ELF-1 (cell line): Measurements from ENCODE around the gene HIPK2.

ENCODE experiments used
- DNase-seq: peaks from one replicate; pipeline ENCODE4 v3.0.0-alpha.2; 2016; ENCODE audit warnings: low read depth, low spot score

Gene HIPK2

DNA sequence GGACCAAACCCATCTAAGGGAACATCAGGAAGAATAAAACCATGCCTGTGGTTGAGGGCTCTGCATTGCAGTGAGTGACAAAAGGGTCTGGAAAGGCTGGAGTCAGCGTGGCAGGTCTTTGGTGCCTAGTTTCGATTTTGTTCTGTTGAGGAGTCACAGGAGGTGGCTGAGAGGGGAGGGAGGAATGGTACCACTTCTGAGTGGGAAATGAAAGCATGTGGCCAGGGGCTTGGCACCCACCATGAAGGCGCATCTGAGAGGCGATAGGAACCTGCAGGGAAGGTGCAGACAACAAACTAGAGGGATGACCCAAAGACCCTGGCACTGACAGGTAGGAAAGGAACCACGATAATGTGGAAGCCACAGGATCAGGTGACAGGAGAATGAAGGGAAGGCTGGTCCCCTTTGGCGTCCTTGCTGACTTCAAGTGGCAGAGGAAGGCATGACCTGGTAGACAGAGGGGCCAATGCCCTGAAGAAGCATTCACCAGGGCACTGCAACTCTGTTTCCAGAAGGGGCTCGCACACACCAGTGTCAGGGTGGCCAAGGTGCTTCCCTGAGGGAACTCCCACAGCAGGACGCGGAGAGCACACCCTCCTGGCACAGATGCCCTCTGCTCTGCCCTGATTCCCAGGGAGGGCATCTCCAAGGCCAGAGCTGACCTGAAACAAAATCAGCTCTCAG, 41.7 kb downstream of the HIPK2 start:
- DNase-seq, result no peak

DNA sequence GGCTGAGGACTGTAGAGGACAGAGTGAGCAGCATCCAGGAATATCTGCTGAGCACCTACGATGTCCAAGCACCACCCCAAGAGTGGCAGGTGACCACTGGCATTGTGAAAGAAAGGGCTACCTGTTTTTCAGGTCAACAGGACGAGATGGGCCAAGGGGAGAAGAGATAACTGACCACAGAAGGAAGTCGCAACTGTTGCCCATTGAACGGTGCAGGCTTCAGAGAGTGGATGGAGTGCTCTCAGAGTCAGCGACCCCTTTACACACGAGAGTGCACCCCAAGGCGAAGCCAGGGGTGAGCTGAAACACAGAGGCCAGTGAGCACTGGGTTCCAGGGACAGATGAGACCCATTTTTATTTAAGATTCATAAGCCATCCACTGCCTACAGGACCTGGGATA, 42.3 kb downstream of the HIPK2 start:
- DNase-seq, result no peak

DNA sequence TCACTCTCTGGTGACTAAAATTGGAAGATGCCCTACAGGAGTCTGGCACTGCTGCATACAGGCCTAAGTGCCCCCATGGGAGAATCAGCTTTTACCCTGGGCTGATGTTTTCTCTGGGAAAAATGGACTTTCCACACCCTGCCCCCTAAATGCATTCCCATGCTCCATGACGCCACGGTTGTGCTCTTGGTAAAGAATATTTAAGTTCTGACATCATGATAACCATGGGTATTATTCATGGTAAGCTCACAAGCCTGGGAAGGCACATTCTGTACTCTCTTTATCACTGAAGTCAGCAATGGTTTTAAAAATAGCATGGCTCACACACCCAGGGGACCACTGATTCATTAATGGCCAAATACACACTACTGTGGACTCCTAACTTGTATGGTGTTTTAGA, 43.4 kb downstream of the HIPK2 start:
- DNase-seq, result no peak

DNA sequence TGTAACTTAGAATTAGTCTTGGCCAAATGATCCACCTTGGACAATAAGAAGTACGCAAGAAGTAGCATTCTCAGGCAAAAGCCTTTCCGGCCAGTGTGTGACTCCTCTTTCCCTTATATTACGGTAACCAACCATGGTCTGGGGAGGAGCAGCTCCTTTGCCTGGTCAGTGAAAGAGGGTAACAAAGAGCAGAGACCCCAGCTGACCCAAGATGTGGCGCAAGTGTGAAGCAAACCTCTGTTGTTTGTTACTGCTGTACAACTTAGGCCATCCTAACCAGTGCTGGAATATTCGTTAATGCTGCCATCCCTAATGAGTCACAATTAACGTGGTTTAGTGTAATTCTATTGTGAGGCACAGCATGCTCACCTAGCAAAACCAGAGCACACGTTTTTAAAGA, 44.0 kb downstream of the HIPK2 start:
- DNase-seq, result no peak

DNA sequence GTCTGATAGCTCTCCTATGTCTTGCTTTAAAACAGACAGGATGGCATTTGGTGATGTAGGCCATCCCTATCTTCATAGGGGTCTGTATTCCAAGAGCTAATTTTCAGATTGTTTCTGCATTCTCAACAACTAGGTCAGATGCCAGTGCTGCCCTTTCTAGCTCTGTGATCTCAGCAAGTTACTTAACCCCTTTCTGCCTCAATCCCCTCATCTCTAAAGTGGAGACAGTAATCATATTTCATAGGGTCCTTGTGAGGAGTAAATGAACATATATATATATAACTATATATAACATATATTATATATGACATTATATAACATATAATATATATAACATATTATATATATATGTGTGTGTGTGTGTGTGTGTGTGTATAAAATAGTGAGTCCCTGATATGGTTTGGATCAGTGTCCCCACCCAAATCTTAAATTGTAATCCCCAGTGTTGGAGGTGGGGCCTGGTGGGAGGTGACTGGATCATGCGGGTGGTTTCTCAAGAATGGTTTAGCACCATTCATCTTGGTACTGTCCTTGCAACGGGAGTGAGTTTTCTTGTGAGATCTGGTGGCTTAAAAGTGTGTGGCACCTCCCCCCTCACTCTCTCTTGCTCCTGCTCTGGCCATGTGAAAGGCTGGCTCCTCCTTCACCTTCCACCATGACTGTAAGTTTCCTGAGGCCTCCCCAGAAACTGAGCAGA, 45.2 kb downstream of the HIPK2 start:
- no peak for DNase-seq

DNA sequence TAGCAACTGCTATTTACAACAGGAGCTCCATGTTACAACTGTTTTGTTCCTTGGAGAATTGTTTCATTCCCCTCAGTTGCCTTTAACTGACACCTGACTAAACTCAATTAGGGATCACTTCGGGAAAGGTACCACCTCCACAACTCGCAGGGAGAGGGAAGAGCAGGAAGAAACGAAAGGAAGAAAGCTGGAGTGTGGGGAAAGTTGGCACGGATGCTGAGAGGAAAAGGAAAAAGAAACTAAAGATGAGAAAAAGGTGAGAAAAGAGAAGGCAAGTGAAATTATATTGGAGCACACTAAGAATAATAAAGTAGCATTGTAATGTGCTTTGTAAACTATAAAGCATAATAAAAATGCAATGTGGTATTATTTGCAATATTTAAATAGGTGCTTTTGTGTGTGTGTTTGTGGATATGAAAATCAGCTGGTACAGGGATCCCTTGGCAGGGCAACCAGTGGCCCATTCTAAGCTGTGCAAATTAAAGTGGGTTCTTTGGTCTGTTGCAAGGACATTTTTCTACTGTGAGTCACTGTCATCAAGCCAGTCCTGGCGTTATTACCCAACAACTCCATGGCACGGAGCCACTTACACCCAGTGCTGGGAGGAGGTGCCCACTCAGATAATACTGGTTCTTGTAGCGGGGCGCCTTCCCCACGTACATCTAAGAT, 45.9 kb downstream of the HIPK2 start:
- no peak for DNase-seq

DNA sequence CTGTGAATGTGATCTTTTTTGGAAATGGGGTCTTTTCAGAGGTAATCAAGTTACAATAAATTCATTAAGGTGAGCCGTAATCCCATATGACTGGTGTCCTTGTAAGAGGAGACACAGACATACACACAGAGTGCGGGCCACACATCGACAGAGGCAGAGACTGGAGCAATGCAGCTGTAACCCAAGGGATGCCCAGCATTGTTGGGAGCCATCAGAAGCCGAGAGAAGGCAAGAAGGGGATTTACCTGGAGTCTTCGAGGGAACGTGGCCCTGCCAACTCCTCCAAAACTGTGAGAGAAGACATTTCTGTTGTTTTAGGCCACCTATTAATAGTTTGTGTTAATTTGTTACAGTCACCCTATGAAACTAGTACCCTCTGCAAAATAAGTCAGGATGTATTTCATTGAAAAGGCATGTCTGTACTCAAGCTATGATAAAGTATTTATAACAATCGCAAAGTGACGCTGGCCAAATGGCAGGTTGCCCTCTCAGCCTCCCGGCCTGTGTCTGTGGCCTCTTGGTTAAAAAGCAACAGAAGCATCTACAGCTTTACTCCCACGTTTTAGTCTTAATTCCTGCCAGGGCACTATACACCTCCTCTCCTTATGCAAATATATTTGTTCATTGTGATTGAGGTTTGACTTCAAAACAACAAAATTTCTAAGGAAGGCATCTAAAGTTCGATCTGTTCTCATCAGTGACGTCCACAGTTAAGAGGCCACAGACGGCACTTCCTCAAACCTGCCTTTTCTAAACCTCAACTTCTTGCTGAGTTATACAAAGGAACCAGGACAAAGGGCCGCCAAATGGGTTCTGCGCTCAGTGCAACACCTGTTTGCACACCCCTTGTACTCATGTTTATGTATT, 46.8 kb downstream of the HIPK2 start:
- DNase-seq, result no peak

DNA sequence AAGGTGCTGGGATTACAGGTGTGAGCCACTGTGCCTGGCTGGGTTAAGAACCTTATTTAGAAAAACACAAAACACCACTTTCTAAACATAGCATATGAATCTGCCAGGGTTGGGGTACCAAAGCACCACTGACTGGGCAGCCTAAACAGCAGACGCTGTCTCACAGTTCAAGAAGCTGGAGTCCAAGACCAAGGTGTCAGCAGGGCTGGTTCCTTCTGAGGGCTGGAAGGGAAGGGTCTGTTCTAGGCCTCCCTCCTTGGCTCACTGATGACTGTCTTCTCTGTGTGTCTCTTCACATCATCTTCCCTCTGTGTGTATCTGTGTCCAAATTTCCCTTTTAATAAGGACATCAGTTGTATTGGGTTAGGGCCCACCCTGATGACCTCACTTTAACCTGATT, 49.6 kb downstream of the HIPK2 start:
- DNase-seq, result no peak

DNA sequence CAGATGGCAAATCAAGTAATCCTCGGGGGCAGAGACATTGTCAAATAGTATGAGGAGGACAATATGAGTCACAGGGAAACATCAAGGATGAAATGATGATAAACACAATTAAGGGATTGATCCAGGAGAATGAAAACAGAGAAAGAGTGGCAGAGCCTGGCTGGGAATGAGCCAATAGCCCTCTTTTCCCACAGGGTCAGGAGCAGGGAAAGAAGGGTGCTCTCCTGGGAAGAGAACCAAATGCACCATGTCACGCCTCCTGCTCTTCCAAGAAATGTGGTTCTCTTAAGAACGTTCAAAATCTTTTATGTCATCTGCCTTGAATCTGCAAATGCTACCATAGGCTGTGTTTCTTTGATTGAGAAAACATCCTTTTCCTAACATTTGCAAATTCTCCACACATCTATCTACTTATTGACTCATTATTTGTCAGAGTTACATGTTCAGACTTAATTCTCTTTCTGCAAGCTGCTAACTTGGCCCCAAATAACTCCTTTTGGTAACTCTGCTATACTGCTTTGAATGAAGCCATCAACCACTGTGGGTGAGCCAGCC, 50.6 kb downstream of the HIPK2 start:
- no peak for DNase-seq

DNA sequence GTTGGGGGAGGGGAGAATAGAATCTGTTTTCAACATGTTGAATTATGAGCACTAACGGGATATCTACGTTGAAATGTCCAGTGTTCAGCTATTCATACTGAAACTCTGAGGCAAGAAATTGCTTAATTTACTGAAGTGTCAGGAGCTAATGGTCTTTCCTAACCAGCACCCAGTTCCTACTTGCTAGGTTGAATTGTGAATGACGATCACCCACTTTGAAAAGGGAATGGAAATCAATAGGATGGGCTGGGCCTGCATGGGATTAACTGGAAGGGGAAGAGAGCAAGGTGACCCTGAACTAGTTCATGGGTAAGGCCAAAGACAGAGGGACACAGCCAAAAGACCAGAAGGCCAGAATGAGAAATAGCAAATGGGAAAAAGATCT, 51.3 kb downstream of the HIPK2 start:
- DNase-seq, result no peak

DNA sequence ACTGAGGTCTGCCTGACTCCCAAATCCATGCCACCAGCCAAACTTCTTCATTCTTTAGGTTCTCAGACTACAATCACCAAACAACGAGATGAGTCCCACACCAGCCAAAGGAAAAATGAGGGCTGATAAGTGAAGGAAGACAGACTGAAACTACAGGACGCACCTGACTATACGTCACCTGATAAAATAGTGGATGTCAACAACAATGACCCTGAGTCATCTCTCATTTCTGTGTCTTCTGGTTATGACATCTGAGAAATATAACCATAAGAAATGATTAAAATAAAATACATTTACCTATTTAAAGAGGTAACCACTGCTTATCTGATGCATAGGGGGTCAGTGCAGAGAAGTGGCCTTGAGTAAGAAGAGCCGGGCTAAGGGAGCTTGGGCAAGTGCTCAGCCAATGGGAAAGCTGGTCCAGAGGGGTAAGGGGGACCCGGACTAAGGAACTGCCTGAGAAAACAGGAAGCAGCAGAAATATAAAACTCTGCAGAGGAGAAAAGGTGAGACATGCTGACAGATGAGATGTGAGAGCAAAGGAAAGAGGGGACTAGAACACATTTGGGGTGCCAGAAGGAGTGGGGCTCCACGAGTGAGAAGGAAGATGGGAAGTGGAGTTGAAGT, 51.8 kb downstream of the HIPK2 start:
- DNase-seq, result no peak

DNA sequence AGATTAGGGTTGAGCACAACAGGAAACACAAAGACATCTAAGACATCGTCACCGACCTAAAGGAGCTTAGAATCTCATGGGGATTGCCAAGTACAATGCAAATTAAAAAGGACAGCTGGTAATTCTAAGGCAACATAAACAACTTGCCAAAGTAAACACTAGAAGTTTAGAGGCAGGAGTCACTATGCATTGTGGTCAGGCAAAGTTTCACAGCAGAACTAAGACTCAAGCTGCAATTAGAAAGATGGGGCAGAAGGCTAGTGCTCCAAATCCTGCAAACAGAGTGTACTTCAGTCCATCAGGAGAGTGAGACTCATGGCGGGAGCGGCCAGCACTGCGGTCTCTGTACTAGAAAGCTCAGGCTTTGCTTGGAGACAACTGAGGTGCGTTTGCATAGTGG, 52.7 kb downstream of the HIPK2 start:
- no peak for DNase-seq

DNA sequence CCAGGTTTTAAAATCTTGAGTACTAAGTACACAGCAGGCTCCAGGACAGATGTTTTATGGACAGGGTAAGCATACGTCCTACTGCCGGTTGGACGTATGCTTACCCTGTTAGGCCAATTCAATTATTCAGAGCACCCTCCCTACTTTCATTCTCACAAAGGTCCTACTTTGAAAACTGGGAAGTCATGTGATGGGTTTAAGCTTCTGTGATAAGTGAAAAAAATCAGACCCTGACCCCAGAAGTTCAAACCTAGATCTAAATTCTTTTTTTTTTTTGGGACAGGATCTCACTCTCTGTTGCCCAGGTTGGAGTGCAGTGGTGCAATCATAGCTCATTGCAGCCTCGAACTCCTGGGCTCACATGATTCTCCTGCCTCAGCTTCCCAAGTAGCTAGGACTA, 55.2 kb downstream of the HIPK2 start:
- no peak for DNase-seq

DNA sequence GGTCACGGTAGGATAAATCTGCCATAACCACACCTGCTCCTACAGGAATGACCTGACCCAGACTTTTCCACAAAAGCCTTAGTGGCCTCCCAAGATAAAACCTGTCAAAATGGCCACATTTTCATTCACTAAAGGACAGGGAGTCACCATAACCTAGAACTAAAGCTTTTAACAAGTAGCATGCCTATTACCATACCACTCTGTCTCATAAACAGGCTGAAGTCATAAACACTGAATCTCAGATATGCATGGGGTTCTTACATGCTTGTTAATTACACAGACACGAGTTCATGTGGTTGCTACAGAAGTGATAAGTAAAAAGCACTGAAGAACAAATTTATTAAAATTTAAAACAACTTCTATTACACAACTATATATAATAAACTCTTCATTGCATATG, 56.0 kb downstream of the HIPK2 start:
- DNase-seq, result no peak

DNA sequence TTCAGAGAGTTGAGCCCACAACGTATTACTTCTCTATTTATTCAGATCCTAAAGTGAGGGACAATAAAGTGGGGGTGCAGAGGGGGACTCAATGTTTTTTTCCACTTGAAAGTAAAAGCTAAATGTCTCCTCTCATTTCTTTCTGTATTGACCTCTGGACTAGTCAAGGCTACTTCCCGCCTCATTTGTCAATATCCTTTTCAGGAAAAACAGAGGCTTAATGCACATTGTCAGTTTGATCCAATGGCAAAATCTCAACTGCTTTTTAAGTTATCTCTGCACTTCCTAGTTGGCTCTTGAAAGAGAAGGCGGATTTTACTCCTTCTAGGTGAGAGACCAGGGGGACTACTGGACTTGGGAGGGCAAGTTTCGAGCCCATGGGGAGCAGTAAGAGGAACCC, 56.4 kb downstream of the HIPK2 start:
- DNase-seq, result no peak

DNA sequence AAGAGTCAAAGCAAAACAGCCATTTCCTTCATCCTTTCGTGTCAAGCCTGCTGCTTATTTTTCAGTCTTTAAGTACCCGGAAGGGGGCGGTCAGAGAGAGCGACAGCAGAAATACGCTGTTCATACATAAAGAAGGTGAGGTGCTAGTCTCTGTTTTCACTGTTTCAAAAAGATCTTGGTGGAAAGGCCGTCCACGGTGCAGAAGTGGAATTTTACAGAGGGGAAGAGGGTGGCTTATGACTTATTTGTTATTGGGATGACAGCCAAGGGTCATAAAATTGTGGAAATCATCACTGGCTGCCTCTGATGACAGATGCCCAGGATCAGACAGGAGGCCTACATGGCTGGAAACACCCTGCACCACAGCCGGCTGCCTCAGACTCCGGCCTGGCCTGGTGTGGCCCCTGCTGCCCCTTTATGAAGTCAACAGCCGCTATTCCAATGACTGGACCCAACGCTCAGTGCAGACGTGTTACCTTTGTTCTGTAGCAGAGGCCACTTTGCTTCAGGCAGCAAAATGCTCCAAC, 57.0 kb downstream of the HIPK2 start:
- DNase-seq, result no peak

DNA sequence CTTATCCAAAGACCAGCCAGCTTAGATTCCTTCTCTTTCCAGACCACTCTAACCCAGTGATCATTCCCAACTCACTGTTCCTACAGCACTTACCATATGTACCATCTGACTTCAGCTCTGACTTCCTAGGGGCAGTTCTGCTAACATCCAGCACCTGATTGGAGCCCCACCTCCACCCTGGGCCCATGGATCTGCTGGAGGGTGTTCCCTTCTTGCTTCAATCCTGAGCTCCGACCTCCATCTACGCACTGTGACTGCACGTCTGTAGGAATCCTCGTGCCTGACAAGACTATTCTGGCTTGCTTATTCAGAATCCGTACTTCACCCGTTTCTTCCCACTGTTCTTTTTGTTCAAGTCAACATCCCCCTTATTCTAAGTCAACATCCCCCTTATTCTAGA, 57.6 kb downstream of the HIPK2 start:
- DNase-seq, result no peak

DNA sequence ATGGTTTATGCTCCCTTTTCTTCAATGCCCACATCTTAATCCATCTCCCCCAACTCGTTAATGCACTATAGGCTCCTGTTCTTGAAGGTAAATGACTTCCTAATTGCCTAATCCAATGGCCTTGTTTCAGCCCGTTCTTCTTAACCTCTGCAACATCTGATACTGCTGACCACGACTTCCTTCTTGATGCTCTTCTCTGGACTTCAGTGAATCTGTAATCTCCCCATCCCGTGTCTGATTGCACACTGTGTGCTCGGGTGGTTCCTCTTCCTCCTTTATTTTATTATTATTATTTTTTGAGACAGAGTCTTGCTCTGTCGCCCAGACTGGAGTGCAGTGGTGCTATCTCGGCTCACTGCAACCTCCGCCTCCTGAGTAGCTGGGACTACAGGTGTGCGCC, 58.9 kb downstream of the HIPK2 start:
- no peak for DNase-seq

DNA sequence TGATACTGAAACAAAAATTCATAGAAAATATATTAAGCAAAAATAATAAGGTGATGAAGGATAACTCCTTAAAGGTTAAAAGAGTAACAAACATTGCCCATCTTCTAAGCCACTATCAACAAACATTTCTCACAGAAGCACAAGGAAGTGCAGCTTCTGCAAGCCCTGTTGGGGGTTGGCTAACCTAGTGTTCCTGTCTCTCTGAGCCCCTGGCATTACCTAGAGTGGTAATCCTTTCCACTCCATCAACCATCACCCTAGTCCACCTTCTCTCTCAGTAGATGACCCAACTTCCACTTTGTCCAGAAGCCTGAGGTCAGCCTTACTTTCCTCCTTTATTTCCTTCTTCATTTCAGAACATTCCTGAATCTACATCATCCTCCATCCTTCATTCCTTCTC, 59.7 kb downstream of the HIPK2 start:
- no peak for DNase-seq

DNA sequence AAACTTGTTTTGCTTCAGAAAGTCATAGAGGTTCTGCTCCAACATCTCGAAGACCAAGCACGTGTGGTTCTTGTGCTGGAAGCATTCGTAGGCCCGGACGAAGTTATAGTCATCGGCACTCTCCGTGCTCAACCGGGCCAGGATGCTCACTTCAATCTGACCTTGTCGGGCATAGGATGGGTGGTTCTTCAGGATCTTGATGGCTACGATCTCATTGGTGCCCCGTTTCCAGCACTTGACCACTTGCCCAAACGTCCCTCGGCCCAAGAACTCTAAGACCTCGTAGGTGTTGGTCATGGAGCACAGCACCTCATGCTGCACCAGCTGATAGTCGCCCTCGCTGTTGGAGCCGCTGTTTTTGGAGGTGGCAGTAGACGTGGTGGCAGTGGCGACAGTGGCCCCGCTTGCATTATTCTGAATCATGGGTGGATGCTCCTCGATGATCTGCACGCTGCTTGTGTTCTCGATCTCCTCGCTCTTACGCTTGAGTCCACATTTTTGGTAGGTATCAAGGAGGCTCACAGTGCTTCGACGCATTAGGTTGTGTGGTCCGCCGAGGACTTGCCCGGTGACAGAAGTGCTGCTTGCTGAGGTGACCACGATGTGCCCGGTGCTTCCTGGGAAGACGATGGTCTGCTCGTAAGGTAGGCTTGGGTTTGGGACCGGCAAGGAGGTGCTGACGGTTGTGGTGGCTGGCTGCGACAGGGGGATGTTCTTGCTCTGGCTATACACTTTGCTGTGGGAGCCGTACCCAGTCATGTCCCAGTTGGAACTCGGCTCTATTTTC, 61.4 kb downstream of the HIPK2 start:
- no peak for DNase-seq
